ENCODE results near the gene GAL3ST2. TPM values are rescaled to one million over a fixed set of nuclear protein-coding genes. Genes with fewer than 3 reads are reported as not detected.

GAL3ST2 gene
- total RNA-seq, 6 experiments from 2014 or later, result 0.53 to 0.83 (median 0.70) TPM; not detected in 3

GRCh38 chr2:241744028-241744754 lies 32.4 kb upstream of the GAL3ST2 start:
- 71% methylated on average over 8 of the region's 24 CpGs for WGBS (ENCODE audit: insufficient coverage, low coverage, low lambda C conversion rate, missing lambda C conversion rate)
- H3K9me3 ChIP-seq, result no peaks in the 10 kb centered on the region
- peak overlapping the region in 1 of 3 donors; percentile 8 for H3K27ac ChIP-seq
- intact Hi-C loops (cut with DNase I), result no loop called here
- H3K27me3 ChIP-seq, result no peaks in the 10 kb centered on the region
- TF ChIP-seq CTCF (IDR thresholded peaks at IDR 0.05) (no peak), POLR2A (IDR thresholded peaks at IDR 0.05) (no peak)
- H3K4me3 ChIP-seq, result no peak overlapping the region
- peak in 1 of 3 donors; percentile 52 for DNase-seq
- peaks cover 0 to 20% (median 0%) of the 10 kb centered on the region in 4 donors for H3K4me1 ChIP-seq
- peak in 3 of 4 donors; percentile 25 to 69 (median 32) for ATAC-seq
- peaks cover 0 to 20% (median 0%) of the 10 kb centered on the region in 4 donors for H3K36me3 ChIP-seq

GRCh38 chr2:241745276-241745675 lies 31.3 kb upstream of the GAL3ST2 start:
- peaks cover 0 to 21% (median 0%) of the 10 kb centered on the region in 4 donors for H3K36me3 ChIP-seq
- H3K4me3 ChIP-seq, result no peak overlapping the region
- no peak overlapping the region for H3K27ac ChIP-seq
- H3K9me3 ChIP-seq, result no peaks in the 10 kb centered on the region
- intact Hi-C loops (cut with DNase I), result no loop called here
- TF ChIP-seq POLR2A (IDR thresholded peaks at IDR 0.05), result no peak
- TF ChIP-seq CTCF (IDR thresholded peaks at IDR 0.05), result no peak
- DNase-seq, result no peak
- 93% methylated on average over 13 of the region's 13 CpGs for WGBS (ENCODE audit: insufficient coverage, low coverage, low lambda C conversion rate, missing lambda C conversion rate)
- no peak for ATAC-seq
- no peaks in the 10 kb centered on the region for H3K27me3 ChIP-seq
- peaks cover 0 to 20% (median 0%) of the 10 kb centered on the region in 4 donors for H3K4me1 ChIP-seq

DNA sequence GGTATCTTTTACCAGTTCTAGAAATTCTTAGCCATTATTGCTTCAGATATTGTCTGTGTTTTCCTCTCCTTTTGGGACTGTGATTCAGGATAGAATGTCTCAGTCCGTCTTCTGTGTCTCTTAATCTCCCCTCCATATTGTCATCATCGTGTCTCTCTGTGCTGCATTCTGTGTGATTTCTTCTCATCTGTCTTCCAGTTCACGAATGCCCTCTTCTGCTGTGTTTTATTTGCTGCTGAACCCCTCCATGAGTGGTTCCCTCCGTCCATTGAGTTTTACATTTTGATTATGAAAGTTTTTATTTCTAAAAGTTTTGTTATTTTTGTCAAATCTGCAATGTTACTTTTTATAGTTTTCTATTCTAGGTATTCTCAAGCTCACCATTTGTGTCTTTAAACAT lies 30.5 kb upstream of the GAL3ST2 start:
- DNase-seq, result no peak
- Histone ChIP-seq H3K27me3 (no peaks in the 10 kb centered on the region), H3K9me3 (no peaks in the 10 kb centered on the region), H3K36me3 (peaks cover 0 to 21% (median under 1%) of the 10 kb centered on the region in 4 donors), H3K4me1 (peaks cover 0 to 15% (median 0%) of the 10 kb centered on the region in 4 donors), H3K4me3 (no peak overlapping the region), H3K27ac (no peak overlapping the region)
- WGBS (ENCODE audit: insufficient coverage, low coverage, low lambda C conversion rate, missing lambda C conversion rate), result 89% methylated on average over 4 of the region's 4 CpGs
- intact Hi-C loops (cut with DNase I), result no loop called here
- no peak for TF ChIP-seq CTCF (IDR thresholded peaks at IDR 0.05)
- no peak for TF ChIP-seq POLR2A (IDR thresholded peaks at IDR 0.05)
- ATAC-seq, result no peak

- peaks cover 0 to 21% (median 3%) of the 10 kb centered on the region in 4 donors for H3K36me3 ChIP-seq
- no peak for ATAC-seq
- WGBS (ENCODE audit: insufficient coverage, low coverage, low lambda C conversion rate, missing lambda C conversion rate), result 82% methylated on average over 21 of the region's 32 CpGs
These were observed 28.0 kb upstream of the GAL3ST2 start for GRCh38 chr2:241748468-241749256.

More at GRCh38 chr2:241748468-241749256, 28.0 kb upstream of the GAL3ST2 start:
- no peak overlapping the region for H3K4me3 ChIP-seq
- intact Hi-C loops (cut with DNase I), result no loop called here
- H3K4me1 ChIP-seq, result peaks cover 0 to 11% (median 0%) of the 10 kb centered on the region in 4 donors
- no peak for DNase-seq
- H3K27ac ChIP-seq, result no peak overlapping the region
- H3K27me3 ChIP-seq, result no peaks in the 10 kb centered on the region
- H3K9me3 ChIP-seq, result no peaks in the 10 kb centered on the region
- TF ChIP-seq CTCF (IDR thresholded peaks at IDR 0.05) (no peak), POLR2A (IDR thresholded peaks at IDR 0.05) (no peak)
